Lung (tissue), 12 donors: ENCODE data around the gene TMEM135. TPM values are rescaled to one million over a fixed set of nuclear protein-coding genes. Genes with fewer than 3 reads are reported as not detected.

Experiments
- ATAC-seq: fragments of 200-7000 bp; cut with Tn5 transposase; one replicate; pipeline ENCODE4 v1.9.1; 2020; ENCODE audit warnings: moderate number of reproducible peaks; ENCODE audit not compliant: insufficient read depth, low FRiP score
- DNase-seq, 3 donors: peaks; one replicate each; pipeline ENCODE4 v3.0.0-alpha.2; 2013 to 2017
- H3K27ac ChIP-seq, 2 donors: one replicate each; pipeline ENCODE4 v1.5.1; 2013; ENCODE audit warnings: mild to moderate bottlenecking in 2 of 2, moderate library complexity in 2 of 2, control low read depth in 1 of 2, inconsistent platforms in 1 of 2, low read depth in 1 of 2, low read length in 1 of 2
- H3K27me3 ChIP-seq, 3 donors: one replicate each; pipeline ENCODE4 v1.5.1; 2013; ENCODE audit warnings: low read length in 2 of 3; ENCODE audit not compliant: control insufficient read depth in 3 of 3, insufficient read depth in 3 of 3
- H3K36me3 ChIP-seq, 4 donors: one replicate each; pipeline ENCODE4 v1.5.1; 2013; ENCODE audit warnings: low read length in 4 of 4, mild to moderate bottlenecking in 1 of 4, moderate library complexity in 1 of 4; ENCODE audit not compliant: control insufficient read depth in 4 of 4, insufficient read depth in 4 of 4
- H3K4me1 ChIP-seq, 5 donors: one replicate each; pipeline ENCODE4 v1.5.1; 2013; ENCODE audit warnings: low read length in 5 of 5, mild to moderate bottlenecking in 2 of 5, moderate library complexity in 1 of 5; ENCODE audit not compliant: control insufficient read depth in 5 of 5, insufficient read depth in 5 of 5
- H3K4me3 ChIP-seq: one replicate; pipeline ENCODE4 v1.5.1; 2013; ENCODE audit warnings: mild to moderate bottlenecking, control low read depth, moderate library complexity
- H3K9ac ChIP-seq, 2 donors: one replicate each; pipeline ENCODE4 v1.5.1; 2013; ENCODE audit warnings: low read length in 2 of 2, control low read depth in 1 of 2; ENCODE audit not compliant: insufficient read depth in 1 of 2
- H3K9me3 ChIP-seq, 4 donors: one replicate each; pipeline ENCODE4 v1.5.1; 2013; ENCODE audit warnings: low read length in 3 of 4, mild to moderate bottlenecking in 1 of 4, moderate library complexity in 1 of 4; ENCODE audit not compliant: control insufficient read depth in 4 of 4, insufficient read depth in 3 of 4
- CTCF ChIP-seq: IDR thresholded peaks from 2 replicates; pipeline ENCODE4 v1.5.1; 2012; ENCODE audit warnings: mild to moderate bottlenecking; ENCODE audit errors: control extremely low read depth, extremely low read depth
- WGBS, 2 donors: extraction: QIAGEN DNeasy Blood & Tissue Kit; methylation state at CpG; one replicate each; pipeline ENCODE4 v1.1.7; 2013; 5-methylcytosine and 5-hydroxymethylcytosine counted together
- polyA plus RNA-seq, 2 donors: library from polyadenylated mRNA; stranded (reverse); fragments of 200-250 nt; gene quantifications; one replicate each; pipeline ENCODE4 v1.2.1, GENCODE V29; 2013
- total RNA-seq, 2 donors: library from RNA; depleted of rRNA in 1 of 2; stranded (reverse); fragments of >200 nt in 1 of 2; gene quantifications; one replicate each; pipeline ENCODE4 v1.2.1, GENCODE V29; 2014 to 2021
- donor health status: control.
- donor health status: control.
- donor health status: Bipolar disorder and iron deficiency.
- donor health status: healthy.
- donor health status: DM: yes; HTN: yes; CAD: no.

Gene TMEM135
- total and polyA plus RNA-seq, 4 donors: 5.9 to 42.0 (median 11.5) TPM

- DNase-seq (no peak), ATAC-seq (no peak)
- no peak for TF ChIP-seq CTCF
- no peaks in the 10 kb centered on the region for H3K27me3 ChIP-seq
- no peaks in the 10 kb centered on the region for H3K4me1 ChIP-seq
- 90 to 96% methylated on average over 4 of the region's 4 CpGs for WGBS, 2 donors
- H3K4me3 ChIP-seq: no peak overlapping the region
- H3K36me3 ChIP-seq: no peaks in the 10 kb centered on the region
- H3K9me3 ChIP-seq: no peaks in the 10 kb centered on the region
- no peak overlapping the region for H3K9ac ChIP-seq
- no peak overlapping the region for H3K27ac ChIP-seq
These were observed 213.8 kb downstream of the TMEM135 start for GRCh38 chr11:87251560-87251959.

GRCh38 chr11:87252869-87253268 is 215.1 kb downstream of the TMEM135 start:
- H3K4me1 ChIP-seq: no peaks in the 10 kb centered on the region
- H3K27me3 ChIP-seq: no peaks in the 10 kb centered on the region
- H3K27ac ChIP-seq: no peak overlapping the region
- no peak for TF ChIP-seq CTCF
- DNase-seq: no peak
- H3K9ac ChIP-seq: no peak overlapping the region
- no peaks in the 10 kb centered on the region for H3K36me3 ChIP-seq
- ATAC-seq: no peak
- H3K4me3 ChIP-seq: no peak overlapping the region
- H3K9me3 ChIP-seq: no peaks in the 10 kb centered on the region

GRCh38 chr11:87254562-87254961 is 216.8 kb downstream of the TMEM135 start:
- TF ChIP-seq CTCF: no peak
- ATAC-seq: no peak

GRCh38 chr11:87255589-87255988 is 217.9 kb downstream of the TMEM135 start:
- DNase-seq (no peak), ATAC-seq (no peak)
- Histone ChIP-seq H3K4me1 (peaks cover 0 to 8% (median 0%) of the 10 kb centered on the region in 5 donors), H3K27ac (no peak overlapping the region), H3K4me3 (no peak overlapping the region), H3K36me3 (peaks cover 0 to 1% (median 0%) of the 10 kb centered on the region in 4 donors), H3K9me3 (no peaks in the 10 kb centered on the region), H3K27me3 (no peaks in the 10 kb centered on the region), H3K9ac (no peak overlapping the region)
- TF ChIP-seq CTCF: no peak

More at GRCh38 chr11:87254562-87254961, 216.8 kb downstream of the TMEM135 start:
- Histone ChIP-seq H3K36me3 (peaks cover 0 to 1% (median 0%) of the 10 kb centered on the region in 4 donors), H3K9ac (no peak overlapping the region), H3K27ac (no peak overlapping the region), H3K4me1 (peaks cover 0 to under 1% (median 0%) of the 10 kb centered on the region in 5 donors), H3K4me3 (no peak overlapping the region), H3K9me3 (no peaks in the 10 kb centered on the region), H3K27me3 (no peaks in the 10 kb centered on the region)
- peak in 1 of 3 donors; percentile 8 for DNase-seq
- WGBS, 2 donors: 94% methylated on average over 2 of the region's 2 CpGs
